ENCODE data around the gene ZFYVE26. TPM values are rescaled to one million over a fixed set of nuclear protein-coding genes. Genes with fewer than 3 reads are reported as not detected.
A peak's percentile ranks its signal among the peaks of the same experiment; 100 is the strongest.

Gene ZFYVE26
- total RNA-seq, 2 experiments from 2014 or later = 20.5 to 23.2 TPM

DNA sequence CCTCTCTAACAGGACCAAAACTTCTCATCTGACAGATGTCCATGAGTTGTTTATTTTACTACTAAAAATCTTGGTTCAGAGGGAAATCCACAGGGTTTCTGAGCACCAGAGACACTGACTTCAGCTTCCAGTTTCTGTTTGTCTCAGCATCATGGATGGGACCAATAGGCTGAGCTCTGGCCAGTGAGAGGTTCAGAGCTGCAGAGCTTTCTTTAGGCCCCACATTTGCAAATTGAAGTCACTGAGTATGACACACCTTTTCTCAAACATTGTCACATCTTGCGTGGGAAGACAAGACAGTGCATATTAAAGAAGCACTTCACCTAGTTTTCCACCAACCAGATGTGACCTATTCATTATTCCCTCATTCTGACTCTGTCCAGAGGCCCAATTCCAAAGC is 69.5 kb downstream of the ZFYVE26 start:
- H3K36me3 ChIP-seq (ENCODE audit: insufficient read depth, low read length) = peaks cover 39% of the 10 kb centered on the region
- POLR2A ChIA-PET = no interaction called here
- Mint-ChIP-seq H3K27me3 (no peaks in the 10 kb centered on the region), H3K36me3 (ENCODE audit: low read depth) (peaks cover 65% of the 10 kb centered on the region), H3K4me1 (ENCODE audit: low read depth) (no peaks in the 10 kb centered on the region), H3K27ac (no peak overlapping the region), H3K4me3 (no peak overlapping the region), H3K9me3 (peaks cover 2% of the 10 kb centered on the region)
- H3K4me3 ChIP-seq (ENCODE audit: low read length) = no peak overlapping the region
- H3K4me1 ChIP-seq (ENCODE audit: insufficient read depth, low read length) = no peaks in the 10 kb centered on the region
- DNase-seq = no peak
- no peaks in the 10 kb centered on the region for H3K27me3 ChIP-seq (ENCODE audit: control insufficient read depth in 1 of 2, insufficient read depth in 2 of 2, low read length in 2 of 2)
- TF ChIP-seq, protein P1, sequence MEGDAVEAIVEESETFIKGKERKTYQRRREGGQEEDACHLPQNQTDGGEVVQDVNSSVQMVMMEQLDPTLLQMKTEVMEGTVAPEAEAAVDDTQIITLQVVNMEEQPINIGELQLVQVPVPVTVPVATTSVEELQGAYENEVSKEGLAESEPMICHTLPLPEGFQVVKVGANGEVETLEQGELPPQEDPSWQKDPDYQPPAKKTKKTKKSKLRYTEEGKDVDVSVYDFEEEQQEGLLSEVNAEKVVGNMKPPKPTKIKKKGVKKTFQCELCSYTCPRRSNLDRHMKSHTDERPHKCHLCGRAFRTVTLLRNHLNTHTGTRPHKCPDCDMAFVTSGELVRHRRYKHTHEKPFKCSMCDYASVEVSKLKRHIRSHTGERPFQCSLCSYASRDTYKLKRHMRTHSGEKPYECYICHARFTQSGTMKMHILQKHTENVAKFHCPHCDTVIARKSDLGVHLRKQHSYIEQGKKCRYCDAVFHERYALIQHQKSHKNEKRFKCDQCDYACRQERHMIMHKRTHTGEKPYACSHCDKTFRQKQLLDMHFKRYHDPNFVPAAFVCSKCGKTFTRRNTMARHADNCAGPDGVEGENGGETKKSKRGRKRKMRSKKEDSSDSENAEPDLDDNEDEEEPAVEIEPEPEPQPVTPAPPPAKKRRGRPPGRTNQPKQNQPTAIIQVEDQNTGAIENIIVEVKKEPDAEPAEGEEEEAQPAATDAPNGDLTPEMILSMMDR (IDR thresholded peaks at IDR 0.05) = no peak
- intact Hi-C loops (cut with DNase I, micrococcal nuclease) = no loop called here
- ATAC-seq (ENCODE audit: poor library complexity) = no peak
- CTCF ChIA-PET = no interaction called here
- no peaks in the 10 kb centered on the region for H3K9me3 ChIP-seq (ENCODE audit: control insufficient read depth in 1 of 2, insufficient read depth in 1 of 2, low read length in 2 of 2)
- no peak overlapping the region for H3K27ac ChIP-seq (ENCODE audit: low read depth in 1 of 2, low read length in 2 of 2)

DNA sequence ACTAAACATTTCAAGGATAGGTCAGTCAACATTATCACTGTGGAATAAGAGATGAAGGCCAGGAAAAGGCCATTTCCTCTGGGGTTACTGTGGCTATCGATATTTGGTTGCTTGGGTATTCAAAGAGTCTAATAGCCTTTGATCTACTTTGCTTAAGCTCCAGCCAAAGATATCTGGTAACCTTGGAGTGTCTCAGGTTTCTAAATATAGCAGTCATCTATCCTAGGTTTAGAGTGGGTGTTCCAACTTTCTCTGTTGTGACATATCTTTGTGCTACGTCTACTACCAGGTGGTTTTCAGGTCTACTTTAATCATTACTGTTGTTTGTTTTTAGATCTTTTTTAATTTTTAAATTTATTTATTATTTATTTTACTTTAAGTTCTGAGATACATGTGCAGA is 72.3 kb downstream of the ZFYVE26 start:
- H3K9me3 ChIP-seq (ENCODE audit: control insufficient read depth in 1 of 2, insufficient read depth in 1 of 2, low read length in 2 of 2) = no peaks in the 10 kb centered on the region
- no peaks in the 10 kb centered on the region for H3K27me3 ChIP-seq (ENCODE audit: control insufficient read depth in 1 of 2, insufficient read depth in 2 of 2, low read length in 2 of 2)
- H3K36me3 ChIP-seq (ENCODE audit: insufficient read depth, low read length) = peaks cover 13% of the 10 kb centered on the region
- Mint-ChIP-seq H3K27me3 (no peaks in the 10 kb centered on the region), H3K27ac (no peak overlapping the region), H3K9me3 (peaks cover 2% of the 10 kb centered on the region), H3K36me3 (ENCODE audit: low read depth) (peaks cover 36% of the 10 kb centered on the region), H3K4me1 (ENCODE audit: low read depth) (no peaks in the 10 kb centered on the region), H3K4me3 (no peak overlapping the region)
- no peak for ATAC-seq (ENCODE audit: poor library complexity)
- no peak overlapping the region for H3K27ac ChIP-seq (ENCODE audit: low read depth in 1 of 2, low read length in 2 of 2)
- POLR2A ChIA-PET = no interaction called here
- CTCF ChIA-PET = no interaction called here
- intact Hi-C loops (cut with DNase I, micrococcal nuclease) = no loop called here
- H3K4me3 ChIP-seq (ENCODE audit: low read length) = no peak overlapping the region
- H3K4me1 ChIP-seq (ENCODE audit: insufficient read depth, low read length) = no peaks in the 10 kb centered on the region
- TF ChIP-seq, protein P1 (IDR thresholded peaks at IDR 0.05) = no peak
- DNase-seq = no peak

DNA sequence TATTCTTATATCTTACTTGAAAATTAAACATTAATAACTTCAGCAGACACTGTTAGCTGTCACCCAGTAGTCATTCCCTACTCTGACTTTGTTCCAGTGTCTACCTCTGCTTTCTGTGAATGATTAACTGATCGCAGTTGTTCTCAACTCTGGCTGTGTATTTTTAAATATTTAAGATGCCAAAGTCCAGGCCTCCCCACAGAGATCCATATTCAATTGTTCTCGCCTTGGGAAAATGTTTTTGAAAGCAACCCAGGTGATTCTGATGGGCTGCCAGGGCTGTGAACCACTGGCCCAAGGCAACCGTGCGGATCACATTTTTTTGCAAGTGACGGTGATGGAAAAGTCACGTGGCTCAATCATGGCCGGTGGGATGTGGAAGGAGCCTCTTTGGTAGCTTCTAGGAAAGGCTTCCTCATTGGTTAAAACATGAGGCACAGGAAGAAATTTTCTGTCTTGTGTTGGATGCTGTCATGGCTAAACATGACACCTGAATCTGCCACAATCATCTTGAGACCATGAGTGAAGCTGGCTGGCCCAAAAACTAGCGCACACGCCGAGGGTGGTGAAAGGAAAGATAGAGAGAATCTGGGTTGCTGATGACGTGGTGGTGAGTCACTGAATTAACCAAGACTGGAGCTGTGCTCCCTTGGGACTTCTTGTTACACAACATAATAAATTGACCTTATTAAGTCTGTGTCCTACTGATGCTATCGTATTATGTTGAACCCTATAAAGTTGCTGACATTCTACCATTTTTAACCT is 77.5 kb downstream of the ZFYVE26 start:
- H3K9me3 ChIP-seq (ENCODE audit: control insufficient read depth in 1 of 2, insufficient read depth in 1 of 2, low read length in 2 of 2) = no peaks in the 10 kb centered on the region
- H3K27ac ChIP-seq (ENCODE audit: low read depth in 1 of 2, low read length in 2 of 2) = no peak overlapping the region
- no peak overlapping the region for H3K4me3 ChIP-seq (ENCODE audit: low read length)
- TF ChIP-seq, protein P1 (IDR thresholded peaks at IDR 0.05) = no peak
- DNase-seq = peak in 4 of 14 experiments; percentile 8 to 47 (median 20)
- no peak overlapping the region for H3K27ac Mint-ChIP-seq
- H3K4me1 ChIP-seq (ENCODE audit: insufficient read depth, low read length) = no peaks in the 10 kb centered on the region
- ChIA-PET POLR2A (no interaction called here), CTCF (no interaction called here)
- no peak for ATAC-seq (ENCODE audit: poor library complexity)
- intact Hi-C loops (cut with DNase I, micrococcal nuclease) = no loop called here
- H3K4me1 Mint-ChIP-seq (ENCODE audit: low read depth) = no peaks in the 10 kb centered on the region
- no peaks in the 10 kb centered on the region for H3K36me3 Mint-ChIP-seq (ENCODE audit: low read depth)
- no peaks in the 10 kb centered on the region for H3K27me3 ChIP-seq (ENCODE audit: control insufficient read depth in 1 of 2, insufficient read depth in 2 of 2, low read length in 2 of 2)
- no peak overlapping the region for H3K4me3 Mint-ChIP-seq
- H3K9me3 Mint-ChIP-seq = peaks cover 2% of the 10 kb centered on the region
- no peaks in the 10 kb centered on the region for H3K36me3 ChIP-seq (ENCODE audit: insufficient read depth, low read length)
- no peaks in the 10 kb centered on the region for H3K27me3 Mint-ChIP-seq
